Progenitor cell of endocrine pancreas (in vitro differentiated cells): Measurements from ENCODE around the gene GALNS. TPM values are rescaled to one million over a fixed set of nuclear protein-coding genes. Genes with fewer than 3 reads are reported as not detected.
A peak's percentile ranks its signal among the peaks of the same experiment; 100 is the strongest.

Experiments
- DNase-seq: peaks from one replicate; pipeline ENCODE4 v3.0.0; 2021; ENCODE audit warnings: low spot score; ENCODE audit not compliant: unreplicated experiment
- H3K27ac Mint-ChIP-seq: 2 replicates; pipeline ENCODE4 v1.8.0; 2021; ENCODE audit warnings: mild to moderate bottlenecking, moderate library complexity, mixed read lengths
- H3K27me3 Mint-ChIP-seq: 2 replicates; pipeline ENCODE4 v1.8.0; 2021; ENCODE audit warnings: mixed read lengths
- H3K36me3 Mint-ChIP-seq: 2 replicates; pipeline ENCODE4 v1.8.0; 2022; ENCODE audit warnings: mixed read lengths; ENCODE audit not compliant: insufficient read depth
- H3K4me1 Mint-ChIP-seq: 2 replicates; pipeline ENCODE4 v1.8.0; 2021; ENCODE audit warnings: low read depth, mixed read lengths
- H3K4me3 Mint-ChIP-seq: 2 replicates; pipeline ENCODE4 v1.8.0; 2021; ENCODE audit warnings: low read depth, mild to moderate bottlenecking, moderate library complexity, mixed read lengths
- H3K9me3 Mint-ChIP-seq: 2 replicates; pipeline ENCODE4 v1.8.0; 2021; ENCODE audit warnings: low read depth, mixed read lengths
- total RNA-seq: library from RNA; stranded (reverse); gene quantifications from 2 replicates; pipeline ENCODE4 v1.2.1, GENCODE V29; 2021
- TF ChIP-seq, protein P1 (sequence below): fragments of 200-600 bp; sonication (generic); IDR thresholded peaks from one replicate; pipeline ENCODE4 v1.5.0; 2021; ENCODE audit warnings: antibody characterized with exemption, mild to moderate bottlenecking; ENCODE audit not compliant: unreplicated experiment

The GALNS gene
- total RNA-seq, 1 donor from 2014 or later, result 32.7 TPM

DNA sequence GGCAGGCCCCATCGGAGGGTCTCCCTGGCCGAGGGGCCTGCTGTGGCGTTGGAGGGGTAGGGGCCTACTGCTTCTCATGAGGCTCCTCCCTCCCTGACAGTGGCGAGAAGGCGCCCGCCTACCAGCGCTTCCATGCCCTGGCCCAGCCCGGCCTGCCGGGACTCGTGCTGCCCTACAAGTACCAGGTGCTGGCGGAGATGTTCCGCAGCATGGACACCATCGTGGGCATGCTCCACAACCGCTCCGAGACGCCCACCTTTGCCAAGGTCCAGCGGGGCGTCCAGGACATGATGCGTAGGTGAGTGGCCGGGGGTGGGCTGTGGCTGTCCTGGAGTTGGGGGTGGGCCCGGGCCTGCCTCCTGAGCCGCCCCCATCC lies 51.4 kb downstream of the GALNS start:
- Mint-ChIP-seq H3K4me3 (peak overlapping the region; percentile 14), H3K9me3 (no peaks in the 10 kb centered on the region), H3K36me3 (no peaks in the 10 kb centered on the region), H3K27me3 (no peaks in the 10 kb centered on the region), H3K4me1 (no peaks in the 10 kb centered on the region), H3K27ac (no peak overlapping the region)
- DNase-seq, result no peak
- TF ChIP-seq, protein P1, sequence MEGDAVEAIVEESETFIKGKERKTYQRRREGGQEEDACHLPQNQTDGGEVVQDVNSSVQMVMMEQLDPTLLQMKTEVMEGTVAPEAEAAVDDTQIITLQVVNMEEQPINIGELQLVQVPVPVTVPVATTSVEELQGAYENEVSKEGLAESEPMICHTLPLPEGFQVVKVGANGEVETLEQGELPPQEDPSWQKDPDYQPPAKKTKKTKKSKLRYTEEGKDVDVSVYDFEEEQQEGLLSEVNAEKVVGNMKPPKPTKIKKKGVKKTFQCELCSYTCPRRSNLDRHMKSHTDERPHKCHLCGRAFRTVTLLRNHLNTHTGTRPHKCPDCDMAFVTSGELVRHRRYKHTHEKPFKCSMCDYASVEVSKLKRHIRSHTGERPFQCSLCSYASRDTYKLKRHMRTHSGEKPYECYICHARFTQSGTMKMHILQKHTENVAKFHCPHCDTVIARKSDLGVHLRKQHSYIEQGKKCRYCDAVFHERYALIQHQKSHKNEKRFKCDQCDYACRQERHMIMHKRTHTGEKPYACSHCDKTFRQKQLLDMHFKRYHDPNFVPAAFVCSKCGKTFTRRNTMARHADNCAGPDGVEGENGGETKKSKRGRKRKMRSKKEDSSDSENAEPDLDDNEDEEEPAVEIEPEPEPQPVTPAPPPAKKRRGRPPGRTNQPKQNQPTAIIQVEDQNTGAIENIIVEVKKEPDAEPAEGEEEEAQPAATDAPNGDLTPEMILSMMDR, result no peak

DNA sequence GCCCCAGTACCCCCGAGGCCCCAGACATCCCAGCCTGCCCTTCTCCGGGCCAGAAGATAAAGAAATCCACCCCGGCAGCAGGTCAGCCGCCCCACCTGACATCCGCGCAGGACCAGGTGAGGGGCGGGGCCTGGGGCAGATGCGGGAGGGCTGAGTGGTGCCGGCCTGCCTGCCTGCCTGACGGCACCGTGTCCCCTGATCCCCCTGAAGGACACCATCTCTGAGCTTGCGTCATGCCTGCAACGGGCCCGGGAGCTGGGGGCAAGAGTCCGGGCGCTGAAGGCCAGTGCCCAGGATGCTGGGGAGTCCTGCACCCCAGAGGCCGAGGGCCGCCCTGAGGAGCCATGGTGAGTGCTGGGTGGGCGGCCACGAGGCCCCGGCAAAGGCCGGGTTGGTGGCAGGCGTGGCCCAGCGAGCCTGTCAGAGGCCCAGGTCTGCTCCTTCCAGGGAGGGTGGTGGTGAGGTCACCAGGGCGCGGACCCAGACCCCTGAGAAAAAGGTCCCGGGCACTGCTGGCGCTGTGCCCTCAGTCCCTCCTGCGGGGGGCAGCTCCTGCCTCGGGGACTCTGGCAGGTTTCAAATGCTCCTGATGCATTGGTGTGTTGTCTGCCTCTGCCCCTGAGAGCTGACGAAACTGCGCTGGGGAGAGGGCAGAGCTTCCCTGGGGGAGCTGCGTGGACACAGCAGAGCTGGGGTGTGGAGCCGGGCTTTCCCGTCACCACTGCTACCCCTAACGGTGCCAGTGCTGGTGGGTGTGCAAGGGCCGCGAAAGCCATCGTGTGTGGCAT lies 52.0 kb downstream of the GALNS start:
- H3K27ac Mint-ChIP-seq, result no peak overlapping the region
- DNase-seq, result no peak
- no peaks in the 10 kb centered on the region for H3K4me1 Mint-ChIP-seq
- no peaks in the 10 kb centered on the region for H3K36me3 Mint-ChIP-seq
- TF ChIP-seq, protein P1, result no peak
- peak overlapping the region; percentile 69 for H3K4me3 Mint-ChIP-seq
- no peaks in the 10 kb centered on the region for H3K27me3 Mint-ChIP-seq
- no peaks in the 10 kb centered on the region for H3K9me3 Mint-ChIP-seq

DNA sequence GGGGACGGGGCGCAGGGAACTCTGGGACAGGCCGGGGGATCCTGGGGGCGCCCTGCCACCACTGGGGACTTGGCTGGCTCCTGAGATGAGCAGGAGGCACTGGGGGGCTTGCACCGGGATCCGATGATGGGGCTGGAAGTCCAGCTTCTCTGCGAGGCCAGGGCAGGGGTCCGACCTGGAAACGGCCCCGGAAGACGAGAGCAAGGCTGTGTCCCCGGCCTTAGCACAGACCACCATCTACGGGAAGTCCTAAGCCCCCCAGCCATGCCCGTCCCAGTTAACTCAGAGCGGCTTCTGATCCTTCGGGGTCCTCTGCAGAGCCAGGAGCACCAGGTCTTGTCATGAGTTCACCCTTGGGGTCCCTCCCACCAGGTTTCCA lies 52.6 kb downstream of the GALNS start:
- Mint-ChIP-seq H3K4me1 (no peaks in the 10 kb centered on the region), H3K27ac (no peak overlapping the region), H3K27me3 (no peaks in the 10 kb centered on the region), H3K36me3 (no peaks in the 10 kb centered on the region), H3K4me3 (peak overlapping the region; percentile 69), H3K9me3 (no peaks in the 10 kb centered on the region)
- no peak for DNase-seq
- TF ChIP-seq, protein P1, result no peak

DNA sequence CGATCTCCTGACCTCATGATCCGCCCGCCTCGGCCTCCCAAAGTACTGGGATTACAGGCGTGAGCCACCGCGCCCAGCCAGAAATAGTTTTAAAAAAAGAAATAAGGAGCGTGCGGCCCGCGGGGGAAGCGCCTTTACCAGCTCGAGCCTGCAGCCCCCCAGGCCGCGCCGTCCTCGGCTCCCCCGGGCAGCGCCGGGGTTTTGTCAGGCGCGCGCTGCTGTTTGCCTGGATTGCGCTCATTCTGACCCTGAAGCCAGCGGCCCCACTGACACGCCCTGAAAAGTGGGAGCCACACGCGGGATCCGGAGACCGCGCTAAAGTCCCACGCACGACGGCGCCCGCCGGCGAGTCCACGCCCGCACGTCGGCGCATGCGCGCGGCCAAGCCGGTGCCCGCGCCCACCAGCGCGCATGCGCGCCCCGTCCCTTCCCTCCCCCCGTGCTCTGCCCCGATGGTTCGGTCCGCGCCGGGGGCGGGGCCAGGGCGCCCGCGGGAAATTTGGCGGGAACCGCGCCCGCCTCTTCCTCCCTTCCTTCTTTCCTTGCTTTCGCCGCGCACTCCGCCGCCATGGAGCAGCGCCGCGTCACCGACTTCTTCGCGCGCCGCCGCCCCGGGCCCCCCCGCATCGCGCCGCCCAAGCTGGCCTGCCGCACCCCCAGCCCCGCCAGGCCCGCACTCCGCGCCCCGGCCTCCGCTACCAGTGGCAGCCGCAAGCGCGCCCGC lies 53.3 kb downstream of the GALNS start, which contains the start of gene CDT1:
Gene CDT1 (plus strand): TSS at position 526 of the 724 bp plus-strand sequence. CDS start 43 bp downstream, at position 569.
- peak within 1 kb of the TSS; percentile 83 for H3K27ac Mint-ChIP-seq
- no peaks in the 10 kb centered on the region for H3K36me3 Mint-ChIP-seq
- peak; percentile 83 for DNase-seq
- no peaks in the 10 kb centered on the region for H3K4me1 Mint-ChIP-seq
- H3K27me3 Mint-ChIP-seq, result no peaks in the 10 kb centered on the region
- H3K4me3 Mint-ChIP-seq, result peak within 1 kb of the TSS; percentile 80
- H3K9me3 Mint-ChIP-seq, result no peaks in the 10 kb centered on the region
- TF ChIP-seq, protein P1, result no peak

DNA sequence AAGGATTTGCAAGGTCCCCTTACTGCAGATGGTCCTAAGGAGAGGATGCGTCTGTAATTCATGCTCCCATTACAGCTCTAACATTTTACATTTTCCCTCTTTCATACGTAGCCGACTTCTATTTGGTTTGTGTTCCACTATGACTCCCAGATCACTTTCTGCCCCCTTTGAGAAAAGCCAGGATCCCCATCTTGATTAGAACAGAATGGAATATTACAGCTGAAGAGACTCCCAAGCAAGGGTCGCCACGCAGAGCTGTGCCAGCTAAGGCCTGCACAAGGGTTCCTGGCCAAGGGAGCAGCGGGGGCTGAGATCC lies 56.5 kb downstream of the GALNS start:
- no peak overlapping the region for H3K4me3 Mint-ChIP-seq
- H3K27ac Mint-ChIP-seq, result no peak overlapping the region
- no peak for DNase-seq
- H3K27me3 Mint-ChIP-seq, result no peaks in the 10 kb centered on the region
- H3K36me3 Mint-ChIP-seq, result no peaks in the 10 kb centered on the region
- TF ChIP-seq, protein P1, result no peak
- no peaks in the 10 kb centered on the region for H3K9me3 Mint-ChIP-seq
- no peaks in the 10 kb centered on the region for H3K4me1 Mint-ChIP-seq
